ENCODE data around the gene ZNF827. TPM values are rescaled to one million over a fixed set of nuclear protein-coding genes. Genes with fewer than 3 reads are reported as not detected.

The ZNF827 gene
- total RNA-seq, 1 donor from 2014 or later = 10.5 TPM

GRCh38 chr4:145763399-145763798 lies 175.2 kb downstream of the ZNF827 start:
- DNase-seq (ENCODE audit: low spot score) = no peak

- no peak for DNase-seq (ENCODE audit: low spot score)
Measured at GRCh38 chr4:145762719-145763118, 175.9 kb downstream of the ZNF827 start.

GRCh38 chr4:145760961-145761929 lies 177.4 kb downstream of the ZNF827 start:
- no peak for DNase-seq (ENCODE audit: low spot score)

- no peak for DNase-seq (ENCODE audit: low spot score)
Measured at GRCh38 chr4:145760176-145760575, 178.4 kb downstream of the ZNF827 start.

GRCh38 chr4:145757188-145757587 lies 181.4 kb downstream of the ZNF827 start:
- DNase-seq (ENCODE audit: low spot score) = no peak

- no peak for DNase-seq (ENCODE audit: low spot score)
Measured at GRCh38 chr4:145756244-145756643, 182.4 kb downstream of the ZNF827 start.

GRCh38 chr4:145755802-145756201 lies 182.8 kb downstream of the ZNF827 start:
- DNase-seq (ENCODE audit: low spot score) = no peak

- no peak for DNase-seq (ENCODE audit: low spot score)
Measured at GRCh38 chr4:145743641-145744040, 195.0 kb downstream of the ZNF827 start.

GRCh38 chr4:145740806-145741205 lies 197.8 kb downstream of the ZNF827 start:
- no peak for DNase-seq (ENCODE audit: low spot score)

GRCh38 chr4:145739845-145740244 lies 198.8 kb downstream of the ZNF827 start:
- DNase-seq (ENCODE audit: low spot score) = no peak

GRCh38 chr4:145736241-145736831 lies 202.3 kb downstream of the ZNF827 start:
- DNase-seq (ENCODE audit: low spot score) = no peak

- no peak for DNase-seq (ENCODE audit: low spot score)
Measured at GRCh38 chr4:145735827-145736226, 202.8 kb downstream of the ZNF827 start.

- DNase-seq (ENCODE audit: low spot score) = no peak
Measured at GRCh38 chr4:145735347-145735675, 203.3 kb downstream of the ZNF827 start.

GRCh38 chr4:145734576-145735346 lies 203.9 kb downstream of the ZNF827 start:
- no peak for DNase-seq (ENCODE audit: low spot score)

- no peak for DNase-seq (ENCODE audit: low spot score)
Measured at GRCh38 chr4:145734031-145734430, 204.6 kb downstream of the ZNF827 start.

- DNase-seq (ENCODE audit: low spot score) = peak; percentile 98
Measured at GRCh38 chr4:145732895-145733880, 205.4 kb downstream of the ZNF827 start.

- DNase-seq (ENCODE audit: low spot score) = no peak
Measured at GRCh38 chr4:145732001-145732815, 206.4 kb downstream of the ZNF827 start.

GRCh38 chr4:145731028-145731427 lies 207.6 kb downstream of the ZNF827 start:
- DNase-seq (ENCODE audit: low spot score) = no peak

- no peak for DNase-seq (ENCODE audit: low spot score)
Measured at GRCh38 chr4:145730026-145730425, 208.6 kb downstream of the ZNF827 start.

- DNase-seq (ENCODE audit: low spot score) = no peak
Measured at GRCh38 chr4:145723336-145723735, 215.3 kb downstream of the ZNF827 start.
